HG03457 (cell line): ENCODE data around the gene LYL1.

Source experiments
- ATAC-seq: cut with Tn5 transposase; IDR thresholded peaks from one replicate; pipeline ENCODE4 v1.9.1; 2021; ENCODE audit warnings: moderate number of reproducible peaks; ENCODE audit not compliant: unreplicated experiment

The LYL1 gene

GRCh38 chr19:13094771-13095392, 7.8 kb downstream of the LYL1 start:
- no peak for ATAC-seq

- no peak for ATAC-seq
Observed at GRCh38 chr19:13094106-13094504, 8.6 kb downstream of the LYL1 start.

- ATAC-seq: no peak
Observed at GRCh38 chr19:13093407-13094105, 9.1 kb downstream of the LYL1 start.

GRCh38 chr19:13092606-13093235, 9.9 kb downstream of the LYL1 start:
- no peak for ATAC-seq

GRCh38 chr19:13092158-13092543, 10.5 kb downstream of the LYL1 start:
- ATAC-seq: no peak

- ATAC-seq: no peak
Observed at GRCh38 chr19:13091400-13092157, 11.1 kb downstream of the LYL1 start.

- no peak for ATAC-seq
Observed at GRCh38 chr19:13090511-13091231, 12.0 kb downstream of the LYL1 start.

GRCh38 chr19:13089857-13090507, 12.7 kb downstream of the LYL1 start:
- no peak for ATAC-seq

- no peak for ATAC-seq
Observed at GRCh38 chr19:13089139-13089856, 13.4 kb downstream of the LYL1 start.

GRCh38 chr19:13087795-13088537, 14.7 kb downstream of the LYL1 start:
- no peak for ATAC-seq

- no peak for ATAC-seq
Observed at GRCh38 chr19:13087295-13087694, 15.4 kb downstream of the LYL1 start.

GRCh38 chr19:13086341-13086740, 16.3 kb downstream of the LYL1 start:
- ATAC-seq: no peak

GRCh38 chr19:13085666-13086065, 17.0 kb downstream of the LYL1 start:
- ATAC-seq: no peak

- no peak for ATAC-seq
Observed at GRCh38 chr19:13083627-13084026, 19.0 kb downstream of the LYL1 start.

- no peak for ATAC-seq
Observed at GRCh38 chr19:13083008-13083404, 19.7 kb downstream of the LYL1 start.

- no peak for ATAC-seq
Observed at GRCh38 chr19:13082192-13083007, 20.3 kb downstream of the LYL1 start.

GRCh38 chr19:13079542-13079986, 23.1 kb downstream of the LYL1 start:
- no peak for ATAC-seq

- no peak for ATAC-seq
Observed at GRCh38 chr19:13078897-13079541, 23.6 kb downstream of the LYL1 start.
